ENCODE measurements around the gene WWOX. TPM values are rescaled to one million over a fixed set of nuclear protein-coding genes. Genes with fewer than 3 reads are reported as not detected.
A peak's percentile ranks its signal among the peaks of the same experiment; 100 is the strongest.

WWOX gene
- total and polyA plus RNA-seq, 2 experiments from 2014 or later: 17.0 to 39.8 TPM

- Histone ChIP-seq H3K9me3 (ENCODE audit: low read depth) (no peaks in the 10 kb centered on the region), H3K36me3 (replicated peaks; ENCODE audit: insufficient read depth, low read depth) (no peaks in the 10 kb centered on the region), H3K9me2 (replicated peaks; ENCODE audit: insufficient read depth) (no peaks in the 10 kb centered on the region), H3K79me2 (no peaks in the 10 kb centered on the region), H3K4me2 (no peak overlapping the region), H4K20me1 (ENCODE audit: insufficient read depth, poor library complexity, severe bottlenecking) (no peaks in the 10 kb centered on the region), H3K4me3 (no peak overlapping the region), H3K4me1 (ENCODE audit: insufficient read depth) (no peaks in the 10 kb centered on the region), H3K27ac (no peak overlapping the region), H2AFZ (no peak overlapping the region), H3K27me3 (no peaks in the 10 kb centered on the region)
- DNase-seq (ENCODE audit: low spot score): peak; percentile 54
- TF ChIP-seq CTCF (IDR thresholded peaks at IDR 0.05; ENCODE audit: poor library complexity) (peak; percentile 51), EZH2phosphoT487 (IDR thresholded peaks at IDR 0.05; ENCODE audit: low read depth, severe bottlenecking, unreplicated experiment) (no peak), EZH2 (IDR thresholded peaks at IDR 0.05; ENCODE audit: borderline replicate concordance) (no peak)
- 53% methylated on average over 17 of the region's 23 CpGs for WGBS (ENCODE audit: low lambda C conversion rate, missing lambda C conversion rate)
These were observed 671.1 kb downstream of the WWOX start for GRCh38 chr16:78770353-78771091.

- no peak overlapping the region for H3K4me2 ChIP-seq
- H3K79me2 ChIP-seq: no peaks in the 10 kb centered on the region
- H3K27me3 ChIP-seq: no peaks in the 10 kb centered on the region
- no peaks in the 10 kb centered on the region for H4K20me1 ChIP-seq (ENCODE audit: insufficient read depth, poor library complexity, severe bottlenecking)
- no peaks in the 10 kb centered on the region for H3K9me2 ChIP-seq (replicated peaks; ENCODE audit: insufficient read depth)
- no peak for DNase-seq (ENCODE audit: low spot score)
- no peak overlapping the region for H3K27ac ChIP-seq
- no peak overlapping the region for H2AFZ ChIP-seq
- 90% methylated on average over 8 of the region's 8 CpGs for WGBS (ENCODE audit: low lambda C conversion rate, missing lambda C conversion rate)
- TF ChIP-seq CTCF (IDR thresholded peaks at IDR 0.05; ENCODE audit: poor library complexity): no peak
- TF ChIP-seq EZH2phosphoT487 (IDR thresholded peaks at IDR 0.05; ENCODE audit: low read depth, severe bottlenecking, unreplicated experiment): no peak
- no peak overlapping the region for H3K4me3 ChIP-seq
- H3K4me1 ChIP-seq (ENCODE audit: insufficient read depth): no peaks in the 10 kb centered on the region
- H3K36me3 ChIP-seq (replicated peaks; ENCODE audit: insufficient read depth, low read depth): no peaks in the 10 kb centered on the region
- H3K9me3 ChIP-seq (ENCODE audit: low read depth): no peaks in the 10 kb centered on the region
These were observed 673.8 kb downstream of the WWOX start for GRCh38 chr16:78773291-78773702.

GRCh38 chr16:78773706-78774105 lies 674.3 kb downstream of the WWOX start:
- Histone ChIP-seq H3K4me3 (no peak overlapping the region), H3K9me3 (ENCODE audit: low read depth) (no peaks in the 10 kb centered on the region)
- no peak for TF ChIP-seq EZH2phosphoT487 (IDR thresholded peaks at IDR 0.05; ENCODE audit: low read depth, severe bottlenecking, unreplicated experiment)
- TF ChIP-seq EZH2 (IDR thresholded peaks at IDR 0.05; ENCODE audit: borderline replicate concordance): no peak
- no peak for TF ChIP-seq CTCF (IDR thresholded peaks at IDR 0.05; ENCODE audit: poor library complexity)

More at GRCh38 chr16:78773706-78774105, 674.3 kb downstream of the WWOX start:
- Histone ChIP-seq H3K36me3 (replicated peaks; ENCODE audit: insufficient read depth, low read depth) (no peaks in the 10 kb centered on the region), H4K20me1 (ENCODE audit: insufficient read depth, poor library complexity, severe bottlenecking) (no peaks in the 10 kb centered on the region), H3K9me2 (replicated peaks; ENCODE audit: insufficient read depth) (no peaks in the 10 kb centered on the region), H3K4me2 (no peak overlapping the region), H3K4me1 (ENCODE audit: insufficient read depth) (no peaks in the 10 kb centered on the region), H2AFZ (no peak overlapping the region), H3K27me3 (no peaks in the 10 kb centered on the region), H3K79me2 (no peaks in the 10 kb centered on the region), H3K27ac (no peak overlapping the region)
- WGBS (ENCODE audit: low lambda C conversion rate, missing lambda C conversion rate): 74% methylated on average over 4 of the region's 4 CpGs
- DNase-seq (ENCODE audit: low spot score): no peak

Measured in hepatocyte (in vitro differentiated cells).